Activated gamma-delta T cell (primary cell): ENCODE results near the gene PHKB.
"Not testable (repeated sequence)": the region's sequence is repeated elsewhere in the genome, so short reads cannot be mapped to it uniquely, and the experiment has no call there.

Experiments
- DNase-seq: peaks from one replicate; lab custom pipeline; 2025; lab: John Stamatoyannopoulos, UW

Gene PHKB

GRCh38 chr16:47469227-47469626 is 8.1 kb downstream of the PHKB start:
- DNase-seq = no peak

GRCh38 chr16:47470211-47470610 is 9.1 kb downstream of the PHKB start:
- no peak for DNase-seq

GRCh38 chr16:47470810-47471209 is 9.7 kb downstream of the PHKB start:
- DNase-seq = no peak

GRCh38 chr16:47473004-47473403 is 11.9 kb downstream of the PHKB start:
- DNase-seq = not testable (repeated sequence)

- no peak for DNase-seq
Observed at GRCh38 chr16:47473792-47474191, 12.7 kb downstream of the PHKB start.

- DNase-seq = no peak
Observed at GRCh38 chr16:47475786-47476185, 14.7 kb downstream of the PHKB start.

GRCh38 chr16:47476654-47477345 is 15.7 kb downstream of the PHKB start:
- no peak for DNase-seq

GRCh38 chr16:47477679-47478078 is 16.5 kb downstream of the PHKB start:
- DNase-seq = no peak

GRCh38 chr16:47480410-47480809 is 19.3 kb downstream of the PHKB start:
- no peak for DNase-seq

- DNase-seq = no peak
Observed at GRCh38 chr16:47481698-47482374, 20.7 kb downstream of the PHKB start.

- no peak for DNase-seq
Observed at GRCh38 chr16:47483616-47484015, 22.5 kb downstream of the PHKB start.

GRCh38 chr16:47486856-47487255 is 25.7 kb downstream of the PHKB start:
- no peak for DNase-seq

- no peak for DNase-seq
Observed at GRCh38 chr16:47488051-47488450, 26.9 kb downstream of the PHKB start.

GRCh38 chr16:47490471-47490870 is 29.3 kb downstream of the PHKB start:
- DNase-seq = no peak

- DNase-seq = no peak
Observed at GRCh38 chr16:47492036-47492427, 30.9 kb downstream of the PHKB start.

GRCh38 chr16:47492428-47493377 is 31.6 kb downstream of the PHKB start:
- DNase-seq = no peak

GRCh38 chr16:47493381-47494337 is 32.5 kb downstream of the PHKB start:
- no peak for DNase-seq

GRCh38 chr16:47499080-47499699 is 38.1 kb downstream of the PHKB start:
- DNase-seq = no peak

- no peak for DNase-seq
Observed at GRCh38 chr16:47499700-47500264, 38.7 kb downstream of the PHKB start.

- DNase-seq = no peak
Observed at GRCh38 chr16:47503936-47504335, 42.8 kb downstream of the PHKB start.

- DNase-seq = no peak
Observed at GRCh38 chr16:47504599-47504998, 43.5 kb downstream of the PHKB start.
